Neural crest cell (in vitro differentiated cells): ENCODE data around the gene BMPR1A. TPM values are rescaled to one million over a fixed set of nuclear protein-coding genes. Genes with fewer than 3 reads are reported as not detected.
"Not testable (repeated sequence)": the region's sequence is repeated elsewhere in the genome, so short reads cannot be mapped to it uniquely, and the experiment has no call there.

Experiments used
- DNase-seq: peaks from one replicate; pipeline ENCODE4 v3.0.0; 2021; ENCODE audit warnings: low read depth, mixed read lengths, low spot score
- H3K27ac Mint-ChIP-seq: one replicate; pipeline ENCODE4 v1.8.0; 2021; ENCODE audit warnings: mild to moderate bottlenecking, mixed read lengths; ENCODE audit not compliant: unreplicated experiment
- H3K27me3 Mint-ChIP-seq: 2 replicates; pipeline ENCODE4 v1.8.0; 2021; ENCODE audit warnings: low read depth, mild to moderate bottlenecking, mixed read lengths
- H3K36me3 Mint-ChIP-seq: 2 replicates; pipeline ENCODE4 v1.8.0; 2021; ENCODE audit warnings: low read depth, mild to moderate bottlenecking, mixed read lengths
- H3K4me1 Mint-ChIP-seq: 2 replicates; pipeline ENCODE4 v1.8.0; 2021; ENCODE audit warnings: mixed read lengths
- H3K4me3 Mint-ChIP-seq: one replicate; pipeline ENCODE4 v1.8.0; 2021; ENCODE audit warnings: mild to moderate bottlenecking, mixed read lengths
- H3K9me3 Mint-ChIP-seq: 2 replicates; pipeline ENCODE4 v1.8.0; 2021; ENCODE audit warnings: mixed read lengths
- CTCF ChIP-seq: fragments of 200-600 bp; sonication (generic); conservative IDR thresholded peaks from 2 replicates; pipeline ENCODE4 v1.5.0; 2021; ENCODE audit warnings: antibody characterized with exemption, mild to moderate bottlenecking
- total RNA-seq: library from RNA; stranded (reverse); gene quantifications from 2 replicates; pipeline ENCODE4 v1.2.1, GENCODE V29; 2021

Gene BMPR1A
- total RNA-seq, 1 donor from 2014 or later = 78.6 TPM

- H3K27ac Mint-ChIP-seq = no peak overlapping the region
- no peak for DNase-seq
- TF ChIP-seq CTCF = no peak
- H3K27me3 Mint-ChIP-seq = no peaks in the 10 kb centered on the region
- H3K4me3 Mint-ChIP-seq = no peak overlapping the region
- no peaks in the 10 kb centered on the region for H3K9me3 Mint-ChIP-seq
- H3K36me3 Mint-ChIP-seq = no peaks in the 10 kb centered on the region
- peaks cover 4% of the 10 kb centered on the region for H3K4me1 Mint-ChIP-seq
Observed at GRCh38 chr10:86937502-86938154, 181.2 kb downstream of the BMPR1A start.

GRCh38 chr10:86938260-86938659 lies 181.8 kb downstream of the BMPR1A start:
- H3K4me1 Mint-ChIP-seq = peaks cover 4% of the 10 kb centered on the region
- no peak for TF ChIP-seq CTCF

DNA sequence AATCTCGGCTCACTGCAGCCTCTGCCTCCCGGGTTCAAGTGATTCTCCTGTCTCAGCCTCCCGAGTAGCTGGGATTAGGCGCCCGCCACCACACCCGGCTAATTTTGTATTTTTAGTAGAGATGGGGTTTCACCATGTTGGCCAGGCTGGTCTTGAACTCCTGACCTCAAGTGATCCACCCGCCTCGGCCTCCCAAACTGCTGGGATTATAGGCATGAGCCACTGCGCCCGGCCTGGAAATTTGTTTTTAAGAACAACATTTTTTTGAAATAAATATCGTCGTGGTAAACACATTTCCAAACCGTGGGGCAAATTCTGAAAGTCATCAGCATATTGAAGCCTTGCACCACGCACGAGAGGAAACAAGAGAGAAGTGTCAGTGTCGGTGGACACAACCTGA lies 183.7 kb downstream of the BMPR1A start:
- not testable (repeated sequence) for DNase-seq, H3K27ac Mint-ChIP-seq, H3K4me3 Mint-ChIP-seq, H3K36me3 Mint-ChIP-seq, H3K9me3 Mint-ChIP-seq, H3K4me1 Mint-ChIP-seq, H3K27me3 Mint-ChIP-seq

More at GRCh38 chr10:86938260-86938659, 181.8 kb downstream of the BMPR1A start:
- Mint-ChIP-seq H3K27ac (no peak overlapping the region), H3K36me3 (no peaks in the 10 kb centered on the region), H3K9me3 (no peaks in the 10 kb centered on the region), H3K4me3 (no peak overlapping the region), H3K27me3 (no peaks in the 10 kb centered on the region)
- DNase-seq = no peak

DNA sequence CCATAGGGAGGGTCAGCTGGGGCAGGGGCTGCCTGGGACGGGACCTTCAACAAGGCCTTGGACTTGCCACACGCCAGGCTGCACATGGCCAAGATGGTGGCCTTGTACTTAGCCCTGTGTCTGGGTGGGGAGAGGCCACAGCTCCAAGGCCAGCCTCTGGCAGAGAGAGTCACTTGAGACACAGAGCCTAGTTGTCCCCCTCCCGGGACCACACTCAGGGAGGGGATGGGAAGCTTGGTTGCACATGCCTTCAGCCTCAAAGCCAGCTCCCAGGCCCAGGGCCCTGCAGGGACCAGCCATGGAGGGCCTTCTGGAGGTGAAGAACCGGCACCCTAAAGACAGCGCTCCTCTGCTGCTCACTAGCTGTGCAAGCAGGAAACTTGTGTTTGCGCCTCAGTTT lies 184.3 kb downstream of the BMPR1A start:
- H3K27me3 Mint-ChIP-seq = no peaks in the 10 kb centered on the region
- no peak for TF ChIP-seq CTCF
- H3K9me3 Mint-ChIP-seq = no peaks in the 10 kb centered on the region
- H3K4me1 Mint-ChIP-seq = peaks cover 8% of the 10 kb centered on the region
- no peaks in the 10 kb centered on the region for H3K36me3 Mint-ChIP-seq
- no peak overlapping the region for H3K27ac Mint-ChIP-seq
- H3K4me3 Mint-ChIP-seq = no peak overlapping the region
- no peak for DNase-seq

- Mint-ChIP-seq H3K36me3 (no peaks in the 10 kb centered on the region), H3K4me1 (peaks cover 10% of the 10 kb centered on the region), H3K4me3 (no peak overlapping the region), H3K27me3 (no peaks in the 10 kb centered on the region), H3K27ac (no peak overlapping the region), H3K9me3 (no peaks in the 10 kb centered on the region)
- no peak for DNase-seq
- TF ChIP-seq CTCF = no peak
Observed at GRCh38 chr10:86941426-86941825, 185.0 kb downstream of the BMPR1A start.

GRCh38 chr10:86941991-86942421 lies 185.6 kb downstream of the BMPR1A start:
- Mint-ChIP-seq H3K36me3 (no peaks in the 10 kb centered on the region), H3K9me3 (no peaks in the 10 kb centered on the region), H3K4me1 (peaks cover 15% of the 10 kb centered on the region), H3K27ac (no peak overlapping the region), H3K4me3 (no peak overlapping the region), H3K27me3 (no peaks in the 10 kb centered on the region)
- no peak for DNase-seq
- no peak for TF ChIP-seq CTCF
